Peyer's patch (tissue), 4 donors: Measurements from ENCODE around the gene RIMBP2. TPM values are rescaled to one million over a fixed set of nuclear protein-coding genes. Genes with fewer than 3 reads are reported as not detected.

Experiments used
- DNase-seq, 3 donors: peaks; one replicate each; pipeline ENCODE4 v3.0.0-alpha.2; 2017 to 2019
- H3K27ac ChIP-seq, 4 donors: fragments of 200-600 bp; sonication (generic); one replicate each; pipeline ENCODE4 v1.5.1; 2016 to 2019
- H3K27me3 ChIP-seq, 2 donors: fragments of 200-600 bp; sonication (generic); one replicate each; pipeline ENCODE4 v1.5.1; 2019
- H3K36me3 ChIP-seq, 3 donors: fragments of 200-600 bp; sonication (generic); one replicate each; pipeline ENCODE4 v1.5.1; 2016 to 2019
- H3K4me1 ChIP-seq, 4 donors: fragments of 200-600 bp; sonication (generic); one replicate each; pipeline ENCODE4 v1.5.1; 2016 to 2019
- H3K4me3 ChIP-seq, 4 donors: fragments of 200-600 bp; sonication (generic); 1 replicate in 3 of 4; 2 replicates in 1 of 4; pipeline ENCODE4 v1.5.1; 2016 to 2019; ENCODE audit warnings: mild to moderate bottlenecking in 1 of 4
- H3K9me3 ChIP-seq, 4 donors: fragments of 200-600 bp; sonication (generic); one replicate each; pipeline ENCODE4 v1.5.1; 2016 to 2019; ENCODE audit warnings: mild to moderate bottlenecking in 1 of 4
- CTCF ChIP-seq, 6 experiments: fragments of 450-650 bp in 4 of 6; fragments of 200-600 bp in 2 of 6; sonication (generic) in 1 of 6; IDR thresholded peaks; one replicate each; pipeline ENCODE4 v1.5.1; 2017 to 2019; ENCODE audit warnings: antibody characterized with exemption in 6 of 6, mild to moderate bottlenecking in 3 of 6, moderate library complexity in 1 of 6
- POLR2A ChIP-seq, 2 donors: fragments of 450-650 bp; IDR thresholded peaks; one replicate each; pipeline ENCODE4 v1.5.1; 2017; ENCODE audit warnings: antibody characterized with exemption in 2 of 2, mild to moderate bottlenecking in 2 of 2, moderate library complexity in 2 of 2
- total RNA-seq, 4 donors: library from RNA; depleted of rRNA; stranded (reverse); fragments of >200 nt; gene quantifications; one replicate each; pipeline ENCODE4 v1.1.0, GENCODE V29; 2016

Gene RIMBP2
- total RNA-seq, 4 donors from 2014 or later, result 8.8 to 19.8 (median 16.0) TPM

- Histone ChIP-seq H3K4me1 (no peaks in the 10 kb centered on the region), H3K9me3 (no peaks in the 10 kb centered on the region), H3K4me3 (no peak overlapping the region), H3K27me3 (no peaks in the 10 kb centered on the region), H3K27ac (no peak overlapping the region), H3K36me3 (no peaks in the 10 kb centered on the region)
- peak; percentile 49 to 83 (median 83) for DNase-seq
- TF ChIP-seq CTCF (IDR thresholded peaks at IDR 0.05) (peak; percentile 12 to 75 (median 65)), POLR2A (IDR thresholded peaks at IDR 0.05) (no peak)
These were observed 32.0 kb upstream of the RIMBP2 start for GRCh38 chr12:130747867-130748740.

GRCh38 chr12:130746546-130746945 lies 30.4 kb upstream of the RIMBP2 start:
- no peak for TF ChIP-seq POLR2A (IDR thresholded peaks at IDR 0.05)
- no peak for TF ChIP-seq CTCF (IDR thresholded peaks at IDR 0.05)
- Histone ChIP-seq H3K27me3 (no peaks in the 10 kb centered on the region), H3K27ac (no peak overlapping the region)

GRCh38 chr12:130745921-130746320 lies 29.8 kb upstream of the RIMBP2 start:
- H3K4me3 ChIP-seq, result no peak overlapping the region
- H3K27me3 ChIP-seq, result no peaks in the 10 kb centered on the region
- no peaks in the 10 kb centered on the region for H3K36me3 ChIP-seq
- H3K27ac ChIP-seq, result no peak overlapping the region
- TF ChIP-seq POLR2A (IDR thresholded peaks at IDR 0.05), result no peak
- TF ChIP-seq CTCF (IDR thresholded peaks at IDR 0.05), result no peak
- H3K9me3 ChIP-seq, result no peaks in the 10 kb centered on the region
- no peak for DNase-seq
- H3K4me1 ChIP-seq, result no peaks in the 10 kb centered on the region

More at GRCh38 chr12:130746546-130746945, 30.4 kb upstream of the RIMBP2 start:
- Histone ChIP-seq H3K36me3 (no peaks in the 10 kb centered on the region), H3K4me3 (no peak overlapping the region), H3K9me3 (no peaks in the 10 kb centered on the region), H3K4me1 (no peaks in the 10 kb centered on the region)
- DNase-seq, result no peak

GRCh38 chr12:130744274-130744673 lies 28.2 kb upstream of the RIMBP2 start:
- H3K4me3 ChIP-seq, result no peak overlapping the region
- H3K27ac ChIP-seq, result no peak overlapping the region
- no peaks in the 10 kb centered on the region for H3K4me1 ChIP-seq
- H3K36me3 ChIP-seq, result no peaks in the 10 kb centered on the region
- no peaks in the 10 kb centered on the region for H3K27me3 ChIP-seq
- TF ChIP-seq POLR2A (IDR thresholded peaks at IDR 0.05) (no peak), CTCF (IDR thresholded peaks at IDR 0.05) (no peak)
- no peaks in the 10 kb centered on the region for H3K9me3 ChIP-seq
- DNase-seq, result no peak

GRCh38 chr12:130743606-130744005 lies 27.5 kb upstream of the RIMBP2 start:
- Histone ChIP-seq H3K4me3 (no peak overlapping the region), H3K9me3 (no peaks in the 10 kb centered on the region), H3K36me3 (no peaks in the 10 kb centered on the region), H3K4me1 (no peaks in the 10 kb centered on the region), H3K27me3 (no peaks in the 10 kb centered on the region), H3K27ac (no peak overlapping the region)
- TF ChIP-seq CTCF (IDR thresholded peaks at IDR 0.05), result no peak
- no peak for TF ChIP-seq POLR2A (IDR thresholded peaks at IDR 0.05)
- DNase-seq, result no peak
